Liver (tissue), 9 donors: ENCODE measurements around the gene DCAF8. TPM values are rescaled to one million over a fixed set of nuclear protein-coding genes. Genes with fewer than 3 reads are reported as not detected.
A peak's percentile ranks its signal among the peaks of the same experiment; 100 is the strongest.

ENCODE experiments used
- DNase-seq: peaks from one replicate; pipeline ENCODE4 v3.0.0-alpha.2; 2017; ENCODE audit warnings: low spot score
- H3K27ac ChIP-seq, 2 donors: one replicate each; pipeline ENCODE4 v1.7.0; 2013; ENCODE audit warnings: inconsistent platforms in 2 of 2, low read length in 2 of 2, control low read depth in 1 of 2, low read depth in 1 of 2, mild to moderate bottlenecking in 1 of 2
- H3K27me3 ChIP-seq, 4 donors: one replicate each; pipeline versions ENCODE4 v1.6.1 to v1.7.0; 2013; ENCODE audit warnings: low read length in 3 of 4, inconsistent platforms in 1 of 4, mild to moderate bottlenecking in 1 of 4, moderate library complexity in 1 of 4; ENCODE audit not compliant: control insufficient read depth in 4 of 4, insufficient read depth in 4 of 4
- H3K36me3 ChIP-seq, 4 donors: one replicate each; pipeline versions ENCODE4 v1.6.1 to v1.7.0; 2013; ENCODE audit warnings: low read length in 3 of 4, mild to moderate bottlenecking in 3 of 4, low read depth in 1 of 4, moderate library complexity in 1 of 4; ENCODE audit not compliant: control insufficient read depth in 4 of 4, insufficient read depth in 3 of 4
- H3K4me1 ChIP-seq, 4 donors: one replicate each; pipeline versions ENCODE4 v1.6.1 to v1.7.0; 2013; ENCODE audit warnings: low read length in 3 of 4, mild to moderate bottlenecking in 3 of 4, moderate library complexity in 1 of 4; ENCODE audit not compliant: control insufficient read depth in 4 of 4, insufficient read depth in 4 of 4
- H3K4me3 ChIP-seq, 3 donors: one replicate each; pipeline versions ENCODE4 v1.6.1 to v1.7.0; 2013; ENCODE audit warnings: low read length in 3 of 3, control low read depth in 1 of 3, low read depth in 1 of 3, mild to moderate bottlenecking in 1 of 3
- H3K9ac ChIP-seq, 2 donors: one replicate each; pipeline ENCODE4 v1.7.0; 2013; ENCODE audit warnings: low read length in 2 of 2, mild to moderate bottlenecking in 2 of 2, moderate library complexity in 2 of 2, control low read depth in 1 of 2, low read depth in 1 of 2
- H3K9me3 ChIP-seq, 4 donors: one replicate each; pipeline versions ENCODE4 v1.6.1 to v1.7.0; 2013; ENCODE audit warnings: low read length in 3 of 4; ENCODE audit not compliant: control insufficient read depth in 4 of 4
- ATF3 ChIP-seq: IDR thresholded peaks from 2 replicates; pipeline ENCODE4 v1.6.1; 2016; ENCODE audit warnings: antibody characterized with exemption
- CTCF ChIP-seq: fragments of 150-350 bp; IDR thresholded peaks from 2 replicates; pipeline ENCODE4 v1.5.1; 2017; ENCODE audit warnings: improper control_type of control experiment, low read depth, low read length; ENCODE audit not compliant: missing input control
- EGR1 ChIP-seq, 2 donors: IDR thresholded peaks; 2 replicates each; pipeline ENCODE4 v1.6.1; 2016 to 2018; ENCODE audit warnings: antibody characterized with exemption in 2 of 2, low read depth in 2 of 2
- FOXA1 ChIP-seq: IDR thresholded peaks from 2 replicates; pipeline ENCODE4 v1.6.1; 2016; ENCODE audit warnings: antibody characterized with exemption
- FOXA2 ChIP-seq: IDR thresholded peaks from 2 replicates; pipeline ENCODE4 v1.6.1; 2016; ENCODE audit warnings: antibody characterized with exemption
- GABPA ChIP-seq, 2 donors: IDR thresholded peaks in 1 of 2; conservative IDR thresholded peaks in 1 of 2; 2 replicates each; pipeline ENCODE4 v1.6.1; 2016; ENCODE audit warnings: antibody characterized with exemption in 2 of 2, mild to moderate bottlenecking in 1 of 2, moderate library complexity in 1 of 2
- HNF4A ChIP-seq, 2 donors: conservative IDR thresholded peaks; 2 replicates each; pipeline ENCODE4 v1.6.1; 2016; ENCODE audit warnings: antibody characterized with exemption in 2 of 2, mild to moderate bottlenecking in 2 of 2
- HNF4G ChIP-seq: IDR thresholded peaks from 2 replicates; pipeline ENCODE4 v1.6.1; 2016; ENCODE audit warnings: antibody characterized with exemption
- JUND ChIP-seq, 2 donors: IDR thresholded peaks; 2 replicates each; pipeline ENCODE4 v1.6.1; 2016; ENCODE audit warnings: antibody characterized with exemption in 2 of 2
- NR2F2 ChIP-seq: IDR thresholded peaks from 2 replicates; pipeline ENCODE4 v1.6.1; 2016; ENCODE audit warnings: antibody characterized with exemption
- RAD21 ChIP-seq, 2 donors: IDR thresholded peaks; 2 replicates each; pipeline ENCODE4 v1.6.1; 2016; ENCODE audit warnings: antibody characterized with exemption in 2 of 2, mild to moderate bottlenecking in 2 of 2
- RXRA ChIP-seq, 2 donors: IDR thresholded peaks; 2 replicates each; pipeline ENCODE4 v1.6.1; 2017 to 2018; ENCODE audit warnings: antibody characterized with exemption in 2 of 2, mild to moderate bottlenecking in 1 of 2
- SP1 ChIP-seq: IDR thresholded peaks from 2 replicates; pipeline ENCODE4 v1.6.1; 2018; ENCODE audit warnings: antibody characterized with exemption, mild to moderate bottlenecking
- TAF1 ChIP-seq: conservative IDR thresholded peaks from 2 replicates; pipeline ENCODE4 v1.6.1; 2016; ENCODE audit warnings: antibody characterized with exemption, mild to moderate bottlenecking
- YY1 ChIP-seq: IDR thresholded peaks from 2 replicates; pipeline ENCODE4 v1.6.1; 2016; ENCODE audit warnings: antibody characterized with exemption, mild to moderate bottlenecking
- WGBS: extraction: QIAGEN DNeasy Blood & Tissue Kit; methylation state at CpG from one replicate; pipeline ENCODE4 v1.1.7; 2013; 5-methylcytosine and 5-hydroxymethylcytosine counted together
- polyA plus RNA-seq, 2 donors: library from polyadenylated mRNA; stranded (reverse) in 1 of 2; unstranded in 1 of 2; fragments of 200-250 nt in 1 of 2; fragments of >200 nt in 1 of 2; fragmentation: Nextera tagmentation in 1 of 2; extraction: Ambion mirVana in 1 of 2; gene quantifications; one replicate each; pipeline versions ENCODE4 v1.2.1 to v1.2.3, GENCODE V29; 2013 to 2015
- total RNA-seq, 2 donors: library from RNA; depleted of rRNA; stranded (reverse); fragments of >200 nt; gene quantifications; one replicate each; pipeline ENCODE4 v1.2.3, GENCODE V29; 2014
- TF ChIP-seq, protein P1 (sequence below): IDR thresholded peaks from 2 replicates; pipeline ENCODE4 v1.6.1; 2016; ENCODE audit warnings: antibody characterized with exemption, mild to moderate bottlenecking
- TF ChIP-seq, protein P2 (sequence below): IDR thresholded peaks from 2 replicates; pipeline ENCODE4 v1.6.1; 2016; ENCODE audit warnings: antibody characterized with exemption
- TF ChIP-seq, protein P3 (sequence below): IDR thresholded peaks from 2 replicates; pipeline ENCODE4 v1.6.1; 2016; ENCODE audit warnings: antibody characterized with exemption
- donor health status: healthy.
- donor health status: healthy.
- donor health status: healthy.
- donor health status: healthy.
- donor health status: healthy.

DCAF8 gene
- total and polyA plus RNA-seq, 4 donors, result 80.3 to 199 (median 102) TPM

DNA sequence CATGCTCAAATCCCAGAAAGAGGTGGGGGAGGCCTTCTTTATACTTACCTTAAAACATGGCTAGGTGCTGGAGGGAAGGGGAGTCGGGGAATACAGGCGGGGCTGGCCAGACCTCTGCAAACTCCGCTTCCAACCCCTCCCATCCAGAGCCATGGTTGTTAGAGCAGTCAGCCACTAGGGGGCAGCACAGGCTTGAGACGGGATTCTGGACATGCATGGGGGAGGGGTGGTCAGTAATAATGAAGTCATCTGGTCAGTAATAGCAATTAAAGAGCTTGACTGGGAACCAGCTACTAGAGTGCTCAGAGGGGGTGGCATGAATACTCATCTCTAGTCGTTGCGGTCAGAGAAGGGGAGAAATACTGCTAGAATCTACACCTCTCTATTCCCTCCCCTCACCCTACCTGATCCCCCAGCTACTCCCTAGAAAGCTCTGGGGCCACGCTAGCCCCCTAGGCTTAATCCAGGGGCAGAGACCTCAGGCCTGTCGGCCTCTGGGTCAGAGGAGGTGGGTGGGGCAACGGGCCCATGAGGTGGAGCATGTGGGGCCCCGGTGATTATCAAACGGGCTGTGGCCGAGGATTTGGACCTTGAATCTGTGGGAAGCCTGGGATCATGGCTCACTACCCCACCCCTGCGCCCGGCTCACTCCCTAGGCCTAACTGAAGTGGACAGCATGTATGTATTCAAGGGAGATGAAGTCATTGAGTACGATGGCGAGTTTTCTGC, 69.1 kb downstream of the DCAF8 start:
- peak; percentile 89 for DNase-seq
- H3K36me3 ChIP-seq, result no peaks in the 10 kb centered on the region
- H3K4me1 ChIP-seq, result peaks cover 2 to 7% (median 5%) of the 10 kb centered on the region in 4 donors
- TF ChIP-seq SP1 (no peak), RXRA (IDR thresholded peaks at IDR 0.05) (no peak), FOXA1 (no peak), TAF1 (no peak), YY1 (no peak), NR2F2 (no peak), RAD21 (IDR thresholded peaks at IDR 0.05) (peak; percentile 99), FOXA2 (no peak), CTCF (peak; percentile 98), HNF4G (no peak), GABPA (IDR thresholded peaks at IDR 0.05 in 1 of 2, conservative IDR thresholded peaks at IDR 0.05 in 1 of 2) (no peak), ATF3 (no peak), JUND (IDR thresholded peaks at IDR 0.05) (peak in 1 of 2 donors; percentile 40), EGR1 (IDR thresholded peaks at IDR 0.05; ENCODE audit: low read depth in 2 of 2) (no peak), HNF4A (conservative IDR thresholded peaks at IDR 0.05) (no peak)
- TF ChIP-seq, protein P1, sequence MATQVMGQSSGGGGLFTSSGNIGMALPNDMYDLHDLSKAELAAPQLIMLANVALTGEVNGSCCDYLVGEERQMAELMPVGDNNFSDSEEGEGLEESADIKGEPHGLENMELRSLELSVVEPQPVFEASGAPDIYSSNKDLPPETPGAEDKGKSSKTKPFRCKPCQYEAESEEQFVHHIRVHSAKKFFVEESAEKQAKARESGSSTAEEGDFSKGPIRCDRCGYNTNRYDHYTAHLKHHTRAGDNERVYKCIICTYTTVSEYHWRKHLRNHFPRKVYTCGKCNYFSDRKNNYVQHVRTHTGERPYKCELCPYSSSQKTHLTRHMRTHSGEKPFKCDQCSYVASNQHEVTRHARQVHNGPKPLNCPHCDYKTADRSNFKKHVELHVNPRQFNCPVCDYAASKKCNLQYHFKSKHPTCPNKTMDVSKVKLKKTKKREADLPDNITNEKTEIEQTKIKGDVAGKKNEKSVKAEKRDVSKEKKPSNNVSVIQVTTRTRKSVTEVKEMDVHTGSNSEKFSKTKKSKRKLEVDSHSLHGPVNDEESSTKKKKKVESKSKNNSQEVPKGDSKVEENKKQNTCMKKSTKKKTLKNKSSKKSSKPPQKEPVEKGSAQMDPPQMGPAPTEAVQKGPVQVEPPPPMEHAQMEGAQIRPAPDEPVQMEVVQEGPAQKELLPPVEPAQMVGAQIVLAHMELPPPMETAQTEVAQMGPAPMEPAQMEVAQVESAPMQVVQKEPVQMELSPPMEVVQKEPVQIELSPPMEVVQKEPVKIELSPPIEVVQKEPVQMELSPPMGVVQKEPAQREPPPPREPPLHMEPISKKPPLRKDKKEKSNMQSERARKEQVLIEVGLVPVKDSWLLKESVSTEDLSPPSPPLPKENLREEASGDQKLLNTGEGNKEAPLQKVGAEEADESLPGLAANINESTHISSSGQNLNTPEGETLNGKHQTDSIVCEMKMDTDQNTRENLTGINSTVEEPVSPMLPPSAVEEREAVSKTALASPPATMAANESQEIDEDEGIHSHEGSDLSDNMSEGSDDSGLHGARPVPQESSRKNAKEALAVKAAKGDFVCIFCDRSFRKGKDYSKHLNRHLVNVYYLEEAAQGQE, result no peak
- TF ChIP-seq, protein P2, sequence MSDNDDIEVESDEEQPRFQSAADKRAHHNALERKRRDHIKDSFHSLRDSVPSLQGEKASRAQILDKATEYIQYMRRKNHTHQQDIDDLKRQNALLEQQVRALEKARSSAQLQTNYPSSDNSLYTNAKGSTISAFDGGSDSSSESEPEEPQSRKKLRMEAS, result no peak
- TF ChIP-seq, protein P3, sequence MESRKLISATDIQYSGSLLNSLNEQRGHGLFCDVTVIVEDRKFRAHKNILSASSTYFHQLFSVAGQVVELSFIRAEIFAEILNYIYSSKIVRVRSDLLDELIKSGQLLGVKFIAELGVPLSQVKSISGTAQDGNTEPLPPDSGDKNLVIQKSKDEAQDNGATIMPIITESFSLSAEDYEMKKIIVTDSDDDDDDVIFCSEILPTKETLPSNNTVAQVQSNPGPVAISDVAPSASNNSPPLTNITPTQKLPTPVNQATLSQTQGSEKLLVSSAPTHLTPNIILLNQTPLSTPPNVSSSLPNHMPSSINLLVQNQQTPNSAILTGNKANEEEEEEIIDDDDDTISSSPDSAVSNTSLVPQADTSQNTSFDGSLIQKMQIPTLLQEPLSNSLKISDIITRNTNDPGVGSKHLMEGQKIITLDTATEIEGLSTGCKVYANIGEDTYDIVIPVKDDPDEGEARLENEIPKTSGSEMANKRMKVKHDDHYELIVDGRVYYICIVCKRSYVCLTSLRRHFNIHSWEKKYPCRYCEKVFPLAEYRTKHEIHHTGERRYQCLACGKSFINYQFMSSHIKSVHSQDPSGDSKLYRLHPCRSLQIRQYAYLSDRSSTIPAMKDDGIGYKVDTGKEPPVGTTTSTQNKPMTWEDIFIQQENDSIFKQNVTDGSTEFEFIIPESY, result no peak
- H3K27ac ChIP-seq, result no peak overlapping the region
- H3K9ac ChIP-seq, result no peak overlapping the region
- H3K27me3 ChIP-seq, result no peaks in the 10 kb centered on the region
- H3K9me3 ChIP-seq, result no peaks in the 10 kb centered on the region
- no peak overlapping the region for H3K4me3 ChIP-seq
- WGBS, result 20% methylated on average over 16 of the region's 16 CpGs
